Spleen (tissue), 7 donors: ENCODE measurements around the gene AP2M1.

Experiments
- CTCF ChIP-seq, 11 experiments: fragments of 200-600 bp in 7 of 11; fragments of 450-650 bp in 4 of 11; sonication (generic) in 4 of 11; IDR thresholded peaks in 8 of 11; conservative IDR thresholded peaks in 3 of 11; 1 replicate in 7 of 11; 2 replicates in 4 of 11; pipeline versions ENCODE4 v1.4.0 to v1.8.0; 2016 to 2021; ENCODE audit warnings: antibody characterized with exemption in 11 of 11, inconsistent platforms in 4 of 11, mild to moderate bottlenecking in 1 of 11
- POLR2A ChIP-seq, 3 donors: fragments of 450-650 bp; IDR thresholded peaks; one replicate each; pipeline ENCODE4 v1.5.1; 2017; ENCODE audit warnings: antibody characterized with exemption in 3 of 3, mild to moderate bottlenecking in 1 of 3
- POLR2AphosphoS5 ChIP-seq, 3 donors: sonication (generic); formaldehyde crosslinking; IDR thresholded peaks; one replicate each; pipeline ENCODE4 v1.5.1; 2017; ENCODE audit warnings: antibody characterized with exemption in 3 of 3
- donor health status: DM: no; HTN: no; CAD: no; lungs with moderate emphysema.
- donor health status: DM: no; HTN: no; CAD: no.
- donor health status: DM: no; HTN: no; CAD: no.

GRCh38 chr3:184142199-184142598, 32.5 kb upstream of the AP2M1 start:
- TF ChIP-seq CTCF (IDR thresholded peaks at IDR 0.05 in 8 of 11, conservative IDR thresholded peaks at IDR 0.05 in 3 of 11) (no peak), POLR2AphosphoS5 (IDR thresholded peaks at IDR 0.05) (no peak), POLR2A (IDR thresholded peaks at IDR 0.05) (no peak)
